ENCODE data around the gene SLCO3A1.
"Not testable (repeated sequence)": the region's sequence is repeated elsewhere in the genome, so short reads cannot be mapped to it uniquely, and the experiment has no call there.

SLCO3A1 gene

DNA sequence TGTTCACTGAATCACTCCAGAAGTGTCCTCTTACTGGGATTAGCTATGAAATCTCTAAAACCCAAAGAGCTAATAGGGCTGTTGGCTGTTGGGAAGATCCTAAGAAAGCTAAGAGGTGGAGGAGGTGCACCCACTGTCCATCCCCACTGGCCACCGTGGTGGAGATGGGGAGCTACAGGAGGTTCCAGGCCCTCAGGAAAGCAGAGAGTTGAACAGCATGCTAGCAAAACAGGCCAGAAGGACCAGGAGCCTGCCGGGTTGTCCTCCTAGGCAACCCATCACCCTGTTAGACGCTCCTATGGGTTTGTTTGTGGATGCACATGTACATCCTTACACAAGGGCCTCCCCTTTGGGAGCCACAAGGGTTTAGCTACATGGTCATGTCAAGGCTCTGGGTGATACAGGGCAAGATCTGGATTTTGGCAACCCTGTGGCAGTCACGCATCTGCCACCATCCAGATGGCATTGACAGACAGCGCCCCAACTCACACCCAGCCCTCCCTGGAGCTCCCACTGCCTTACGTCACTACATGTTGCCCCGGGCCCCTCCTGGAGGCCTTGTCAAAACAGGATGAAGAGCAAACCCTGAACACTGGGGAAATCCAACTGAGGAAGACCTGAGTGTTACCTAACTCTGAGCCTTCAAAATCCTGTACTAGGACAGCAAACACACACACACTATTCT lies 208.1 kb downstream of the SLCO3A1 start:
- no peak for DNase-seq (ENCODE audit: low read depth in 1 of 2, low spot score in 1 of 2)

DNA sequence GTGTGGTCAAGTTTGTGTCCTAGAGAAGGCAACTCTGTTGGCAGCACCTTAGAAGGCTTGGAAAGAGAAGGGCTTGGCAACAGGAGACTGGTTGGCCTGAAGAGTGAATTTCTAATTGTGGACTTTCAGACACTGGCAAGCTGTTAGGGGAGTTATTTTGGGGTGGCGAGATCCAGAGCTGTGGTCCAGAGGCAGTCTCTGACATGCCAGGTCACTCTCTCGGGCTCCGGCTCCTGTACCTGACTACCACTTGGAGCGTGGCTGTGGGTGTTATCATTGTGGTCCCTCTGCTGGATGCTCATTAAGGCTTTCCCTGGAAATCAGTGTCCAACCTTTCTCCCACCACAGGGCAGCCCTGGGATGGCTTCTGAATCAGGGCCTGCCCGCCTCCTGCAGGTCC lies 209.0 kb downstream of the SLCO3A1 start:
- no peak for DNase-seq (ENCODE audit: low read depth in 1 of 2, low spot score in 1 of 2)

DNA sequence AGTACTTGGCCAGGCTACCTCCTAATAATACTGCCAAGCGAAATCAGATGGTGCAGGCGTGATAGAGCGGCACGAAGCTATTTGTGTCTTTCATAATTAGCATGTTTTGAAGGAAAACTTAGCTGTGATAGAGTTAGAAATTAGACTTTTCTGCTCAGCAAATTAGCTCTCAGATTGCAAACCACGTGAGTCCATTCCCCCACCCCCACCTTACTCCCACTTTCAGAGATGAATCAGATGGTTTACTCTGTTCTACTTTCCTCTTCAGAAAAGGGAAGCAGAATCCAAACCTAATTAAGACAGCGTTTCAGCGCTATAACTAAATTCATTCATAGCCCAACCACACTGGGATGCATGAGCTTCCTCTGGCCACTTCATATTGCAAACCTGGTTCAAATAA lies 214.6 kb downstream of the SLCO3A1 start:
- no peak for DNase-seq (ENCODE audit: low read depth in 1 of 2, low spot score in 1 of 2)

DNA sequence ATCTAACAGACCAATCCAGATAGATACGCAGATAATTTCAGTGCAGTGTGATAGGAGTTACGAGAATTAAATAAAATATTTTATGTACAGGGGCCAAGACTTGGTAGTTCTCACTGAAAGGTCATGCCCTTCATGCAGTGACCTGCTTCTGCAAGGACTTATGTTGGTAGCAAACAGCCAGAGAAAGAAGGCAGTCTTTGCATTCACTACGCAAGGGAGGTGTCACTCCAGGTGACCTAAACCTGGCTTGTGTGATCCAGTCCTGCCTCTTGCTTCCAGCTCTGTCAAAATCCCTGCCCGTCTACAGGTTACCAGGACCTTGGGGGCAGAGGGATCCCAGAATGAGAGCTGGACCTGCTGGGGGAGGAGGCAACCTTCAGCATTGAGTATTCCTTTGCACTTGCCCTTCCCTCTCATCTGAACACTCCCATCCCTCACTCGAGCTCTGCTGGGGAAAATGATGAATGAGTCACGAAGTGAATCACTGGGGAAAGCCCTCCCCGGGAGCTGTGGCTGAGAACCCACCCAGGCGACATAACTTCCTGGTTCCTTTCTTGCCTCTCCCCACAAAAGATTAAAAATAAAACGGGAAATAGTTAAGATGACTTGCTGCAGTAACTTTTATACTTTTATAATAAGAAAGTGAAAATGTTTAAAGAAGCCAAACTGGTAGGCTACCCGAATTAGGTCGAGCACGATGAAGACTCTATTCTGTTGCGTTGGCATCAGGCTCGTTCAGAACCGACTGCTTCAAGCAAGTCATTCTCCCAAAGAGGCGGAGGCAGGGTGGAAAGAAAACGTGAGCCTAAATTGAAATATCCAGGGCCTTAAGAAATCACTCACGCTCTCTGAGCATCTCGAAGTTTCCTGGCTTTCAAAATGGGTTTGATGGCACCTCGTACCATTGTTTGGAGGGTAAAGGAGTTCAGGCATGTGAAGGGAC lies 216.1 kb downstream of the SLCO3A1 start:
- DNase-seq (ENCODE audit: low read depth in 1 of 2, low spot score in 1 of 2): peak; percentile 21 to 62

DNA sequence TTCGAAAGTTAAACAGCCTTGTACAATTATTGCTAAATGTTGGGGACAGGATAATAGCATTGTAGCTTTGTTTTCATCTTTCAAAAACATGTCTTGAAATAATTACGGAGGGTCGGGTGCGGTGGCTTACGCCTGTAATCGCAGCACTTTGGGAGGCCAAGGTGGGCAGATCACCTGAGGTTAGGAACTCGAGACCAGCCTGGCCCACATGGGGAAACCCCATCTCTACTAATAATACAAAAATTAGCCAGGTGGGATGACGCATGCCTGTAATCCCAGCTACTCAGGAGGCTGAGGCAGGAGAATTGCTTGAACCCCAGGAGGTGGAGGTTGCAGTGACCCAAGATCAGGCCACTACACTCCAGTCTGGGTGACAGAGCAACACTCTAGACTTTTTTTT lies 216.7 kb downstream of the SLCO3A1 start:
- not testable (repeated sequence) for DNase-seq (ENCODE audit: low read depth in 1 of 2, low spot score in 1 of 2)

DNA sequence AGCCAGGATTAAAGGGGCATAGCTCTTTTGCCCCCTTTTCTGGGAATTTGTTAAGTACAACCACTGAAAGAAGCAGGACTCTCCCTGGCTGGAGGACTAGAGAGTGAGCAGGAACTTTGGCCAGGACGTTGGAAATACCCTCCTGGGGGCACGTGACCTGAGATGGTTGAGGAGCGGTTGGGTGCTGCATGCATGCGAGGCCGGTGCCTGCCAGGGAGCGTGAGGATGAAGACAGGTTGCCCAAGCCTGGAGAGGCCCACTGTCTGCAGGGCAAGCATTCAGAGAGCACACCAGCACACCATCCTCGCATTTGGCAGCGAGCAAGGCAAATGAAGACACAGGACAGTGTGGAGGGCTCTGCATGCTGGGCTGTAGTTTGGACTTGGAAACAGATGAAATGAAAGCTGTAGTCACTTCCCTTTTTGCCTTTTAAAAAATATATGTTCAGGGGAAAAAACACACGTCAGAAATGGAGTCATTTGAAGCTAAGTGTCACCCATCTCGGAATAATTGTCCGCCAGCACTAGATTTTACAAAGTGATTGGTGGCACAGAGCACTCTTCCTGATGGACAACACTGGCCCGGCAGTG lies 217.6 kb downstream of the SLCO3A1 start:
- no peak for DNase-seq (ENCODE audit: low read depth in 1 of 2, low spot score in 1 of 2)

DNA sequence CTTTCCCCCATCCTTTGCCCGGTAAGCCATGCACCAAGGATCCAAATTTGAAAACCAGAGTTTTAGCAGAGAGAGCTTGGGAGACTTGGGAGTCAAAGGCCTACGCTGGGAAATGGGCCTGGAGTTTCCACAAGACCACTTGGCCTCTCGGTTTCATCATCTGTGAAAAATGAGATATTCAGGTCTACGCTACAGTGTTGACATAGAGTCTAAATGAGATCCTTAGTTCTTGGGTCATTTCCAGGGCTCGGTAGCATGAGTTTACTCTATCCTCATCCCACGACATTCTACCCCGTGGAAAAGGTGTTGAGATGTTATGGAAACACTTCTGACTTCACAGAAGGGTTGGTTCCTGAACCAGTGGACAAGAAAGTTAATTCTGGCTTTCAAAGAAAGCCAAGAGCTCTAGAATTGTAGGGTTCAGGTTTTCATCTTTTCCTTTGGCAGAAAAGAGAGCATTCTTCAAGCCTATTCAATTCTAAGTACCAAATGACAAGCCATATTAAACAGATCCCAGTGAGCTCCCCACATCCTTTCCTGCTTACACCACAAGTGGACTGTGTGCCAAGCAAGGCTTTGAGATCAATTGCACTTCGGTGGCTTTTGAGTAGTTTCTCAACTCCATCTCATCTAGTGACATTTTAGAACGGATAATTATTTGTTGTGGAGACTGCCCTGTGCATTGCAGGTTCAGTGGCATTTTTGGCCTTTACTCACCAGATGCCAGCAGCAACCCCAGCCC lies 219.7 kb downstream of the SLCO3A1 start:
- DNase-seq (ENCODE audit: low read depth in 1 of 2, low spot score in 1 of 2): no peak

DNA sequence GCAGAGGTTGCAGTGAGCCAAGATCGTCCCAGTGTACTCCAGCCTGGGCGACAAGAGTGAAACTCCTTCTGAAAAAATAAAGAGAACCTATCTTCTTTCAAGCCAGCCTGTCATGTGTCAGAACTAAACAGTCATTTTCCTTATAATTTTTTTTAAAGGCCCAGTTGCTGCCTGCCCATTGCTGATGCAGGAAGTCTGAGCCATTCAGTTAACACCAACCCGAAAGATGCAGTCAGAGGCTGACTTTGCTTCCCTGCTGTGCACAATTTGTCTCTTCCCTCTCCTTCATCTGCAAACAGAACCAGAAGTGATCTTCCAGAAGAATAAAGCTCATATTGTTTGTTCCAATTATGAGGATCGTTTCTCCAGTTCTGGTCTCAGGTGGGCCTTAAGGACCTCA lies 220.6 kb downstream of the SLCO3A1 start:
- DNase-seq (ENCODE audit: low read depth in 1 of 2, low spot score in 1 of 2): no peak

DNA sequence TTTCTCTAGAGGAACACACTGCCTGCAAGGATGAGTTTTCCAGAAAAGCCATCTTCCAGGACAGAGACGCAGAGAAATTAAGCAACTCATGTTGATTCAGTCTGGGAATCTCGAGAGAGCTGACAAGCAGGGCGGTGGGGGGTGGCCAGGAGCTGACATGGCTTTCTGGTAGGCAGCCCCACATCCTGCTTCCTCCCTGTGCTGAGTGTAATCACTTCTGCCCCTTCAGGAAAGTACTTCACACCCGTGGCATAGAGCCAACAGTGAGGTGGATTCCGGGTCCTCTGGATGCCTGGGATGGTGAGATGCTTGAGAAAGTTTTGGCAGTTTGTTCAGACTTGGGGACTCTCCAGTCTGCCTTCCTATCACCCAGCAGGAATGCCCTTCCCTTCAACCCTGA lies 221.1 kb downstream of the SLCO3A1 start:
- DNase-seq (ENCODE audit: low read depth in 1 of 2, low spot score in 1 of 2): no peak

DNA sequence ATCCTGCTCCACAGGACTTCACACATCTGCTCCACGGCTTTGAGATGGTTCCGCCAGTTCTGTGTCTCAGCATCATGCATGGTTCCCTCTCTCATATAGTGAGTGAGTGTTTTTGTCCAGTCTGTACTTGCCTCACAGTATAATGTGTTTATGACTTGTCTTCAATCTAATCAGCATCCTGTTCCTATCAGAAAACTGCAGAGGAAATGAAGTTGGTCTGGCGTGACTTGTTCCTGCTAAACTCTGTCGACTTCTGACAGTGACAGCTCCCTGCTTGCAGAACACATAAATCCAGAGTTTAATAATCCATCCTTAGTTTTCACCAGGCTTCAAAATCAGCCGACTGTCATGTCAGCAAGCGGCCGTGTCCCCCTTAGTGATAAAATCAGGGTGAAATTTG lies 222.3 kb downstream of the SLCO3A1 start:
- DNase-seq (ENCODE audit: low read depth in 1 of 2, low spot score in 1 of 2): no peak

DNA sequence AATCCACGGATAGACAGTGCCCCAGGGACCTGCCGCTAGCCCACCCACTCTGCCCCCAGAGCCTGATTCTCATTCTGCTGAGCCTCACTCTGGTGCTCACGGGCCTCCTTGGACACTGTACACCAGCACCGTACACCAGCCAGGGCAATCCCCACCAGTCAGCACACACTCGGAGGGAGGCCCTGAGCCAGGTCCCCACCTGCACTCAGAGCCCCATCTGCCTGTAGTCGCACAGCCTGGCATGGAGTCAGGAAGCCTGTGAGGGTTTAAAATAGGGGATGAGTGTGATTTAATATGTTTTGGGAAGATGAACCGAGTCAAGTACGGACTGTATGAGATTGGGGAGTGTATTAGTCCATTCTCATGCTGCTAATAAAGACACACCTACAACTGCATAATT lies 223.0 kb downstream of the SLCO3A1 start:
- DNase-seq (ENCODE audit: low read depth in 1 of 2, low spot score in 1 of 2): no peak

DNA sequence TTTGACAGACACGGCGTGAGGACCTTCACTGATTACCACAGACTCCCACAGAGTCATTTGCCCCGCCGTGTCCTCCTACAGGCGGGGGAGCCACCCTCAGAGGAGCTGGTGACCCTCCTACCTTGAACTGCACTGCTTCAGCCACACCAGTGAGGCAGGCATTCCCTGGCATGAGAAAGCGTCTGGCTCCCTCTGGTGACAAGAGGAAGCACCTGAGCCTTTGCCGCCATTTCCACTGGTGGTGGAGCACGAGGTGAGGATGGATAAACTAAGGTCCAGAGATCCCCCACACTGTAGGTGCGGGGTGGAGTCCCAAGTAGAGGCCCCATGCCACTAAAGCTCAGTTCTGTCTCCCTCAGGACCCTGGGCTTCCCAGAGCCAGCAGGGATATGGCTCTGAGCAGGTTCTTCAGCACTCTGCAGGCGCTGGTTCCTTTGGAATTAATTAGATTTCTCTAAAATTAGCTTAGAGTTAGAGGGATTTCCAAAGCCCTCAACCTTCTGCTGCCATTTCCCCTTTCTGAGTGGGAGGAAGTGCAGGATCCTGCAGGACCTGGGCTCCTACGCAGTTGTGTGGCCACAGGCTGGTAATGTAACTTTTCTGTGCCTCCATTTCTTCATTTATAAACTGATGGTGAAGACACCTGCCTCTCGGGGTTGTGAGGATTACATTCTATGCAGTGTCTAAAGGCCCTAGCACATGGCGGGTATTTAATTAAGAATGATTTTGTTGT lies 224.0 kb downstream of the SLCO3A1 start:
- DNase-seq (ENCODE audit: low read depth in 1 of 2, low spot score in 1 of 2): peak; percentile 41 to 74

DNA sequence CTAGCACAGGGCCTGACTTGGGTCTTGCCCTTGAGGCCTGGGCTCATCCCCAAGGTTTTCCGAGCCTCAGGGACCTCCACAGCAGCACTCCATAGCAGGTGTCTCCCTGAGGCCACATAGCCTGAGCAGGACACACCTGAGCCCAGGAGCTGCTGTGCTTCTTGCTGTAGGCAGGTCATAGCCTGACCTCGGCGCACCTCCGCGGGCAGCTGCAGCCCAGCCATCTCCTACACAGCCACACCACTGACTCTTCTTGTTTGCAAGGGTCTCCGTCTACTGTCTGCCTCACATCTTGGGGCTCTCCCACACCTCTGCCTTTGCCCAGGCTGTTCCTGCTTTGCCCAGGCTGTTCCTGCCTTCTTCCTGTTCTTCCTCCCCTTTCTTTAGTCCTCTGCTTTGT lies 224.8 kb downstream of the SLCO3A1 start:
- no peak for DNase-seq (ENCODE audit: low read depth in 1 of 2, low spot score in 1 of 2)

DNA sequence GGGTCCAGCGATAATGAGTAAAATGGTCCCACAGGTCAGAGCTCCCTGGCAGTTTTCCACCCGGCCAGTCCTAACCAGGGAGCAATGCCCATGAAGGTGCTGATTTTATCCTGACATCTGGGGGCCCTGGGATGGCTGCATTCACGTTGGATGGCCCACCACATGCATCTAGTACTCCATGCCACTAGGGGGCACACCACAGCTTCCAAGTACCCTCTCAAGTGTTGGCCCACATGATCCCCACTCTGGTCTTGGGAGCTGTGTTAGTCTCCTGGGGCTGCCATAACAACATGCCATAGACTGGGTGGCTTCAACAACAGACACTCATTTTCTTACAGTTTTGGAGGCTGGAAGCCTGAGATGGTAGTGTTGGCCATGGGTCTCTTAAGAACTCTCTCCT lies 225.5 kb downstream of the SLCO3A1 start:
- peak in 1 of 2 donors; percentile 20 for DNase-seq (ENCODE audit: low read depth in 1 of 2, low spot score in 1 of 2)

DNA sequence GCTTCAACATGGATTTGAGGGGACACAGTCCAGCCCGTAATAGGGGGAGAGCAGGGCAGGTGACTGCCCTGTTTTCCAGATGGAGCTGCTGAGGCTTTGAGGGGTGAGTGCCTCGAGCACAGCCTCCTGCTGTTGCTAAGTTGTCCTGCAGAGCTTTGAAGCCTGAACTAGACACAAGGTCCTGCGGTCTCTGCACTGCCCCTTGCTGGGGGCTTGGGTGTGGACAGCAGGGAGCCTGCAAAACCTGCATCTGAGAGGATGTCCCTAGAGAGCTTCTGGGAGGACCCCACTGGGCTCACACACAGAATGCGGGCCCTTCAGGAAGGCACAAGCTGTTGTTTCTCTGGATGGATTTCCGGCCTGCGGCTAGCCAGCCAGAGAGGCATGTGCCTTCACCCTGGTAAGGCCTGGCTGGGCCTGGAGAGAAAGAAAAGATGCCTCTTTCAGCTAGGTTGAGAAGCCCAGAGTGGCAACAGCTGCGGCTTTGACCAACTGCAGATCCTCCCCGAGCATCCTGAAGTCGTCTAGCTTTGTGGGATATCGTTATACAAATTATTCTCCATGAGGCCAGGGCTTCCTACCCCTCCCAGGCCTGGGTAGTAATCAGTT lies 226.2 kb downstream of the SLCO3A1 start:
- no peak for DNase-seq (ENCODE audit: low read depth in 1 of 2, low spot score in 1 of 2)

DNA sequence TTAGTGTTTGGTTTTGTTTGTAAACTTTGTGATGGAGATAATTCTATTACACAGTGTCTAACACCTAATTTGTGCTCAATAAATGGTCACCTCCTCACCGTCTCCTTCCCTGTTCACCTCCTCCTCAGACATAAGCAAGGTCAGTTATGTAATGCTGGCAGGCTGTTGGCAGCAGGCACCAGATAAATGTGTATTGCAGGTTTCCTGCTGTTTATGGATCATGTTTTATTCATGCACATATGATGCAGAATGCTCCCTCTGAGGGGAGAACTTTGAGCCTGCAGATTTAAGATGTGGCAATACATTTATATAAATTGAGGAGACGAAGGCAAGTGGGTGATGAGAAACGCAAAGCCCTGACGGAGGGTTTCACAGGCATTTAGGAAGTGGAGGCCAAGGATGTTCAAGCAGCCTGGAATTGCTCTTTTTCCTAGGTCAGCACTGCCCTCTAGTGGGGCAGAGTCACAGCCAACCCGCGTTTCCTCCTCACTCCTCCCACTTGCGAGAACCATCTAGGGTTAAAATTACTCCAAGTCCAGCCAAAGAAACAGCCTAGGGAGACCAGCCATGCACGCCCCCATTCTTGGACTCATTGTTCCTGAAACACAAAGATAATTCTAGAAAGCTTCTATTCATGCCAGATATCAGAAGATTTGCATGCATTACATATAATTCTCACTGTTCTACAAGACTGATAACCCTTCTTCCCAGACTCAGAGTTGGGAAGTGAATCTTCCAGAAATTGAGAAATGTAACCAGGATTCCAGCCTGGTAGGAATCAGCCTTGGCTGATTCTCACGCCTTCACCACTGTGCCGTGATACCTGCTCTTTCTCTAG lies 228.7 kb downstream of the SLCO3A1 start:
- peak in 1 of 2 donors; percentile 42 for DNase-seq (ENCODE audit: low read depth in 1 of 2, low spot score in 1 of 2)

DNA sequence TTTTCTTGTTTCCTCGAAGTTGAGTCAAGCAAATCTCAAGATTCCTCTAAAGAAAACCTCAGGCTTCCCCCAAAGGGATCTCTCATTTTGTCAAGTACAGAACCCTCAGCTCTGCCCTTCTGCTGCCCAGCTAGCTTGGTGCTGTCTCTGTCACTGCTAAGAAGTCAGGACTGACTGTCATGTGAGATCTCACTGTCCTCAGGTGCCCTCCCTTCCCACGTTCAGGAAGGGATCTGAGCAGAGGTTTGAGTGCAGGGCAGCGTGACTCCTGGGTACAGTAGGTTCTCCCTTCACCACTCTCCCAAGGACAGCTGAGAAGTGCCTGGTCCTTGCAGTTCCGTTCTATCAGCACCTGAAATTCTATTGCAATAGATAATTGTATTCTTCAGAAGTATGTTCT lies 229.7 kb downstream of the SLCO3A1 start:
- no peak for DNase-seq (ENCODE audit: low read depth in 1 of 2, low spot score in 1 of 2)

DNA sequence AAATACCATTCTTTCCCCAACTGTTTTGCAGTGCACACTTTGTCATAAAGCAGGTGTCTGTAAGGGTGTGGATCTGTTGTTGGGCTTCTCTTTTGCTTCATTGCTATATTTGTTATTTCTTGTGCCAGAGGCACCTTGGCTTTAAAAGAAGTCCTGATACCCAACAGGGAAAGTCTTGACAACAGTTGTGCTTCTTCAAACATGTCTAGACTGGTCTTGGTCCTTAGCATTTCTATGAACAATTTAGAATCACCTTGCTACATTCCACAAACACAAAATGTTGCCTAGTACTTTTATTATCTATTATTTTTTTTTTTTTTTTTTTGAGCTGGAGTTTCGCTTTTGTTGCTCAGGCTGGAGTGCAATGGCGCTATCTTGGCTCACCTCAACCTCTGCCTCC lies 233.7 kb downstream of the SLCO3A1 start:
- DNase-seq (ENCODE audit: low read depth in 1 of 2, low spot score in 1 of 2): no peak

DNA sequence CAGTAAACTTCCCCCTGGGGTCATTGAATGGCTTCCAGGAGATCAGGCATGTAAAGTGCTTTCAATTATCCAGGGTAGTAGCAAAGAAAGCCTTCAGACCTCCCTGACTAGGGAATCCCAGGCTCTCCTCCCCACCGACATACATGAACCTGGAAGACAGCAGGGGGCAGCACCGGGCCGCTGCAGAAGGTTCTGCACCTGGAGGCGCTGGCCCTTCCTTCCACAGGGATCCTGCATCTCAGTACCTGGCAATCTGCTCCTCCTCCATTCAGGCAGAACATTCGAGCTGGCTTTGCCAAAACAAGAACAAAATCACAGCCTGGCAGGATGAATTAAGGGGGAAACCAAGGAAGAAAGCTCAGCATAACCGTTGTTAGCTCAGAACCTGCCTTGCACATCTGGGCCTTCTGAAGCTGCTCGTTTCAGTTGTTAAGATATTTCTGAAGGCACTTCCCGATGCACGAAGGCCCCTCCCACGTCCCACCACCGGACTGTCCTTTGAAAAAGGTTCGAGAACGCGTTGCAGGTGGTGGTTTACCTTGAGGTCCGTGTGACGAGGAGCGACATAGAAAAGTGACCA lies 237.7 kb downstream of the SLCO3A1 start:
- DNase-seq (ENCODE audit: low read depth in 1 of 2, low spot score in 1 of 2): no peak
